ENCODE measurements around the gene P3H3.

The P3H3 gene

DNA sequence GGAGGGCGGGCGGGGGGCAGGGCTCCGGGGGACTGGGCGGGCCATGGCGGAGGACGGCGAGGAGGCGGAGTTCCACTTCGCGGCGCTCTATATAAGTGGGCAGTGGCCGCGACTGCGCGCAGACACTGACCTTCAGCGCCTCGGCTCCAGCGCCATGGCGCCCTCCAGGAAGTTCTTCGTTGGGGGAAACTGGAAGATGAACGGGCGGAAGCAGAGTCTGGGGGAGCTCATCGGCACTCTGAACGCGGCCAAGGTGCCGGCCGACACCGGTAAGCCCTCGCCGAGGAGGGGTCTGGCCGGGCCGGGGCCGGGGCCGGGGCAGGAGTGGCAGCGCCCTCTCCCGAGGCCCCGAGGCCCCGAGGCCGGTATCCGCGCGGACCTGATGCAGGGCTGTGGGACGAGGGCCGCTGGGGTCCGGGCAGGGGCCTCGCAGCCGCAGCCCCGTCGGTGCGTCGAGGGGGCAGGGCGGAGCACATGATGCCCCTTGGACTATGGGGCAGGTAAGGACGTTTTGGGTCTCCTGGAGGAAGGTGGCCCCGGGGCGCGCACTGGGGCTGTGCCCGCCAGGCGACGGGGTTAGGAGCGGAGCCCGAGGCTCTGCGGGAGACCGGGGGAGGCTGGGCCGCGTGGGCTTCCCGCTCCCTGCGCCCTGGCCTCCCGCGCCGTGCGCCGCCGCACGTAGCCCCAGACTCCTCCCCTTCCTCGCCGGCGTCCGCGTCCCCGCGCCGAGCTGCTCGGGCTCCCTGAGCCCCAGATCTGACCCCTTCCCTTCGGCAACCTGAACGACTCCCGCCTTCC lies 39.4 kb downstream of the P3H3 start, which contains the start of gene TPI1 (continued):
- TF ChIP-seq, protein P1, sequence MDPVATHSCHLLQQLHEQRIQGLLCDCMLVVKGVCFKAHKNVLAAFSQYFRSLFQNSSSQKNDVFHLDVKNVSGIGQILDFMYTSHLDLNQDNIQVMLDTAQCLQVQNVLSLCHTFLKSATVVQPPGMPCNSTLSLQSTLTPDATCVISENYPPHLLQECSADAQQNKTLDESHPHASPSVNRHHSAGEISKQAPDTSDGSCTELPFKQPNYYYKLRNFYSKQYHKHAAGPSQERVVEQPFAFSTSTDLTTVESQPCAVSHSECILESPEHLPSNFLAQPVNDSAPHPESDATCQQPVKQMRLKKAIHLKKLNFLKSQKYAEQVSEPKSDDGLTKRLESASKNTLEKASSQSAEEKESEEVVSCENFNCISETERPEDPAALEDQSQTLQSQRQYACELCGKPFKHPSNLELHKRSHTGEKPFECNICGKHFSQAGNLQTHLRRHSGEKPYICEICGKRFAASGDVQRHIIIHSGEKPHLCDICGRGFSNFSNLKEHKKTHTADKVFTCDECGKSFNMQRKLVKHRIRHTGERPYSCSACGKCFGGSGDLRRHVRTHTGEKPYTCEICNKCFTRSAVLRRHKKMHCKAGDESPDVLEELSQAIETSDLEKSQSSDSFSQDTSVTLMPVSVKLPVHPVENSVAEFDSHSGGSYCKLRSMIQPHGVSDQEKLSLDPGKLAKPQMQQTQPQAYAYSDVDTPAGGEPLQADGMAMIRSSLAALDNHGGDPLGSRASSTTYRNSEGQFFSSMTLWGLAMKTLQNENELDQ (tag by site-specific recombination; IDR thresholded peaks at IDR 0.05; ENCODE audit: low read depth): no peak
- TF ChIP-seq ZNF324 (tag by site-specific recombination; IDR thresholded peaks at IDR 0.05) (peak; percentile 56), ZNF184 (tag by site-specific recombination; IDR thresholded peaks at IDR 0.05) (no peak), KLF10 (tag by site-specific recombination; IDR thresholded peaks at IDR 0.05) (peak; percentile 65), YY2 (tag by site-specific recombination; IDR thresholded peaks at IDR 0.05) (peak; percentile 41; the same call in 1 of the 2 replicates), ZNF341 (tag by site-specific recombination; IDR thresholded peaks at IDR 0.05; ENCODE audit: low read depth) (no peak), ZNF121 (tag by site-specific recombination; IDR thresholded peaks at IDR 0.05) (0 out of 2 replicates have a peak, but pooled peaks have one; percentile 26), ZBTB48 (tag by site-specific recombination; IDR thresholded peaks at IDR 0.05) (peak; percentile 91), KLF16 (tag by site-specific recombination; IDR thresholded peaks at IDR 0.05) (0 out of 2 replicates have a peak, but pooled peaks have one; percentile 20), ZNF561 (tag by site-specific recombination; IDR thresholded peaks at IDR 0.05; ENCODE audit: borderline replicate concordance) (peak; percentile 82), ZBTB8A (tag by site-specific recombination; IDR thresholded peaks at IDR 0.05) (peak; percentile 78), ZBTB20 (tag by site-specific recombination; IDR thresholded peaks at IDR 0.05) (peak; percentile 72)
- TF ChIP-seq, protein P2, sequence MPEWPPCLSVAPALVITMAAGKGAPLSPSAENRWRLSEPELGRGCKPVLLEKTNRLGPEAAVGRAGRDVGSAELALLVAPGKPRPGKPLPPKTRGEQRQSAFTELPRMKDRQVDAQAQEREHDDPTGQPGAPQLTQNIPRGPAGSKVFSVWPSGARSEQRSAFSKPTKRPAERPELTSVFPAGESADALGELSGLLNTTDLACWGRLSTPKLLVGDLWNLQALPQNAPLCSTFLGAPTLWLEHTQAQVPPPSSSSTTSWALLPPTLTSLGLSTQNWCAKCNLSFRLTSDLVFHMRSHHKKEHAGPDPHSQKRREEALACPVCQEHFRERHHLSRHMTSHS (tag by site-specific recombination; IDR thresholded peaks at IDR 0.05): no peak

DNA sequence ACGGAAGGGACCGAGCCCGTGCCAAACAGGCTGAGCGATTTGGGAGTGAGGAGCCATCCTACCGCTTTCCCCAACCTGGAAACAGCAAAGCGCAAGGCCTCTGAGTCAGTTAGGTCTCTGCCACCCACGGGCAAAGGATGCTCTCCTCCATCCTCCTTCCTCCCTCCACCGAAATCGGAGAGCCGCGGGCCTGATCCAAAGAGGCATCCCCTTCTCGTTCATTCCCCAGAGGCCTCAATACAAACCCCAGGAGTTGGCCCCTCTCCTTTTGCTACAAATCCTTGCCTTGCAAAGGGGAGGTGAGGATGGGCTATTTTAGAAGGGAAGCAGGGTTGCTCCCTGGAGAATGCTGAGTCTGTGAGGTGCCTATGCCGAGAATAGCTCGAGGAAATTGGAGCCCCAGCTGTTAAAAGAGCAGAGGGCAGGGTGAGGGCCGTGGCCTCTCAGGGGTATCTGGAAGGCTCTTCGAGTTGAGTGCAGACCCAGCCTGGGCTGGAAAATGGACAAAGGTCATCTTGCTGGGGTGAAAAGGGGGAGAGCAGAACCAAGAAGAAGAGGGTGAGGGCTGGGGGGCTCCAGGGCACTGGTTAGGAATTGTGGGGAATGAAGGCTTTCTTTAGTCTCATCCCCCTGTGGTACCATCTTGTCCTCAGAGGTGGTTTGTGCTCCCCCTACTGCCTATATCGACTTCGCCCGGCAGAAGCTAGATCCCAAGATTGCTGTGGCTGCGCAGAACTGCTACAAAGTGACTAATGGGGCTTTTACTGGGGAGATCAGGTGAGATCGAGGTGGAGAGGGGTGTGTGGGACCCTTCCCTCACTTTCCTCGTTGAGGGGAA lies 40.2 kb downstream of the P3H3 start:
- Histone ChIP-seq H3K36me3 (ENCODE audit: control insufficient read depth in 2 of 2, insufficient read depth in 1 of 2, low read length in 2 of 2) (peaks cover 4 to 67% of the 10 kb centered on the region in 2 experiments; a peak in 2 of 3 replicates), H3K9me3 (ENCODE audit: control insufficient read depth, insufficient read depth, low read depth, low read length) (no peaks in the 10 kb centered on the region), H3K4me3 (ENCODE audit: low read depth, low read length) (peak overlapping the region; percentile 87), H3K27ac (ENCODE audit: extremely low read depth, low read depth, low read length) (peak overlapping the region; percentile 98), H3K4me1 (ENCODE audit: control insufficient read depth, insufficient read depth, low read length) (peaks cover 8% of the 10 kb centered on the region)
- ChIA-PET CTCF (interaction anchor here (0.7 to 5.3 kb wide), 22 partner anchors 8 to 261 kb away, joined by 3 to 71 read pairs (median 5); partner anchors contain the start of genes C12orf57, C1RL, CDCA3 and MLF2), POLR2A (interaction anchor here (0.6 to 7.6 kb wide), 19 partner anchors 9 to 255 kb away, joined by 3 to 183 read pairs (median 6); partner anchors contain the start of genes C12orf57, CDCA3, COPS7A and MLF2)
- TF ChIP-seq KLF1 (tag by site-specific recombination; IDR thresholded peaks at IDR 0.05) (no peak), EGR2 (tag by site-specific recombination; IDR thresholded peaks at IDR 0.05; ENCODE audit: low read depth) (no peak), ZNF624 (tag by site-specific recombination; IDR thresholded peaks at IDR 0.05) (no peak), PRDM1 (tag by site-specific recombination; IDR thresholded peaks at IDR 0.05) (peak; percentile 44; the same call in 1 of the 2 replicates), ZNF311 (tag by site-specific recombination; IDR thresholded peaks at IDR 0.05; ENCODE audit: borderline replicate concordance) (no peak), HOXC10 (CRISPR knock-in tag; IDR thresholded peaks at IDR 0.05) (no peak; the same call in 1 of the 2 replicates), TCF7L2 (IDR thresholded peaks at IDR 0.05; ENCODE audit: borderline replicate concordance, low read depth, low read length) (no peak), ZNF561 (tag by site-specific recombination; IDR thresholded peaks at IDR 0.05; ENCODE audit: borderline replicate concordance) (no peak), MZF1 (tag by site-specific recombination; IDR thresholded peaks at IDR 0.05; ENCODE audit: borderline replicate concordance) (0 out of 2 replicates have a peak, but pooled peaks have one; percentile 23), ZFHX2 (tag by site-specific recombination; conservative IDR thresholded peaks at IDR 0.05) (peak; percentile 61; the same call in 1 of the 2 replicates), SCRT2 (tag by site-specific recombination; IDR thresholded peaks at IDR 0.05) (no peak), ZNF366 (tag by site-specific recombination; conservative IDR thresholded peaks at IDR 0.05) (peak; percentile 18; the same call in 1 of the 2 replicates), ZNF48 (tag by site-specific recombination; IDR thresholded peaks at IDR 0.05) (no peak), ZNF169 (tag by site-specific recombination; IDR thresholded peaks at IDR 0.05) (no peak), ZBTB21 (tag by site-specific recombination; IDR thresholded peaks at IDR 0.05) (no peak), ZNF394 (tag by site-specific recombination; IDR thresholded peaks at IDR 0.05; ENCODE audit: borderline replicate concordance) (no peak)
- TF ChIP-seq, protein P3, sequence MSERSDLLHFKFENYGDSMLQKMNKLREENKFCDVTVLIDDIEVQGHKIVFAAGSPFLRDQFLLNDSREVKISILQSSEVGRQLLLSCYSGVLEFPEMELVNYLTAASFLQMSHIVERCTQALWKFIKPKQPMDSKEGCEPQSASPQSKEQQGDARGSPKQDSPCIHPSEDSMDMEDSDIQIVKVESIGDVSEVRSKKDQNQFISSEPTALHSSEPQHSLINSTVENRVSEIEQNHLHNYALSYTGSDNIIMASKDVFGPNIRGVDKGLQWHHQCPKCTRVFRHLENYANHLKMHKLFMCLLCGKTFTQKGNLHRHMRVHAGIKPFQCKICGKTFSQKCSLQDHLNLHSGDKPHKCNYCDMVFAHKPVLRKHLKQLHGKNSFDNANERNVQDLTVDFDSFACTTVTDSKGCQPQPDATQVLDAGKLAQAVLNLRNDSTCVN (tag by site-specific recombination; optimal IDR thresholded peaks at IDR 0.05): peak; percentile 36
